Activated gamma-delta T cell treated with Interleukin-2 at 50 U/mL for 16 hours (primary cell): ENCODE measurements around the gene LAMB4.

ENCODE experiments used
- DNase-seq: peaks from one replicate; pipeline ENCODE4 v3.0.0-alpha.2; 2020

Gene LAMB4

DNA sequence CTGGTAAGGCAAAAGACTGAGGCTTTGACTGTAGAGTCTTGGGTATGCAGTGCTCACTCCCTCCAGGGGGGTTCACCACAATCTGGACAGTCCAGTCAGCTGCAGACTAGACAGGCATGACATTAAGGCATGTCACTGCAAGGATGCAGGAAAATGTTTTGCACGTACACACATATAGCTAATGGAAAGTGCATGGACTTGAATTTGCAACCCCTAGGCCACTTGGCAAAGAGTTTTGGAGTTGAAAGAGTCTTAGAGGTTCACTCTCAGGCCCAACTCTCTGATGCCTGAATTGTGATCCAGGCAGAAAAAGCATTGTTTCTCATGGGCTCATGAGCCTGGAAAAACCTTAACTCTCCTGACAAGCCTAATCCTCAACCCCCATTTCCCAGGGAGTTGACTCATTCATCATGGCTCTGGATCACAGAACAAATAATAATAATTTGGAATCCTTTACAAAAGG lies 51.9 kb downstream of the LAMB4 start:
- no peak for DNase-seq

GRCh38 chr7:108077709-108078108 lies 52.5 kb downstream of the LAMB4 start:
- DNase-seq, result no peak

GRCh38 chr7:108076156-108076555 lies 54.0 kb downstream of the LAMB4 start:
- DNase-seq, result no peak

DNA sequence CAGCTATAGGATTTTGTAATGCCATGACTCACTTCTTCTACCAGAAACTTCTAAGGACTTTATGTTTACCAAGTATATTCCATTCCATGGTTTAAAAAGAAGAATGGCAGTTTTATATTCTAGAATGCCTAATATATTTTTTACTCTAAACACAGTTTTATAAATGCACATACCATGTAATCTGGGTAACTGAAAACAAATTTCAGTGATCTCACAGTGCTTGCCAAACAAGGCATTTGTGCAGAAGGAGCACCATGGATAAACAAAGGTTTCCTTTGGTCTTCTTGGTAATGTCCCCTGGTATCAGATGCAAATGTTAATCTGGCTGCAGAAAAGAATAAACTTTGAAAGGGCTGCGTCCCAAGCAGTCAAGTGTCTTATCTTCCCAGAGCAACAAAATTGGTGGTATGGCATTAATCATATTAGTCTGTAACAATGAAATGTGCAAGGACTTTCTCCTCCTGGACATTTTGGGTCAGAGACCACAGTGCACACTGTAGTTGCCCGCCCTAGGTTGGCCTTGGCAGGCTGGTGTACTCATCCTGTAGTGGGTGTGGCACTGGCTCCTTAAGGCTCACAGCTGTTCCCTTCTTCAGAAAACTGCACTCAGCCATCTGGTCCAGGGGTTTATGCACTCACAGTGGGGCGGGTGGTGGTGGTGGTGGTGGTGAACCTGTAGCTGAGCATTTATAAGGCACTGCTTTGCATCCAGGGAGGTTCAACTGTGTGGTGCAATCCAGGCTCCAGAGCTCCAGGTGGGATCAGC lies 56.7 kb downstream of the LAMB4 start:
- no peak for DNase-seq

DNA sequence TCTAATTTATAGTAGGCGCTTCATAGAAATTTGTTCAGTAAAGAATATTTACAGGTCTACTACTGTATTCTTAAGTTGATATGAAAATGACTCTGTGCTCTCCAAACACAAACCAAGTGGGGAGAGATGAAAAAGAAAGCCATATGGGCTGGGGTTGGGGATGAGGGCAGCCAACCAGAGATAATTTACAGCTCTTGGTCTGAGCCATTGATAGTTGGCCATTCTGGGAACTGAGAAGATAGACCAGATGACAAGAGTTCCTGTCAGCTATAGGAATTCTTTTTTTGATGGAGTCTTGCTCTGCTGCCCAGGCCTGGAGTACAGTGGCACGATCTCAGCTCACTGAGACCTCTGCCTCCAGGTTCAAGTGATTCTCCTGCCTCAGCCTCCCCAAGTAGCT lies 57.4 kb downstream of the LAMB4 start:
- no peak for DNase-seq

DNA sequence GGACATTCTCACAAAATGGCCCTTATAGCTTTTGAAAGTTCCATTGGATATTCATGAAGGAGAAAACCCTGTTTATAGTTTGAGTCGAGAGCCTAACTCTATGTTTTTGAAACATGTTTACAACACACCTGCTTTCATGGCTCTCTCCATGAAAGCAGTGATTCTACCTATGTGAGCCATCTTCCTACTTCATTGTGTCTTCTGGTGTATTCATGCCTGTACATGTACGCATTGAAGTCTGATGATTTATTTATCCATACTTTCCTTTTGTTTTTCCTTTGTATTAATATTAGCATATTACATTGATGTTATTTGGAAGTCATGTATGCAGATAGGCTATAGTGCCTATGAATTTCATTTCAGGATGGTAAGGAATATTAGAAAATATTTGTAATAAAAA lies 58.0 kb downstream of the LAMB4 start:
- DNase-seq, result no peak

DNA sequence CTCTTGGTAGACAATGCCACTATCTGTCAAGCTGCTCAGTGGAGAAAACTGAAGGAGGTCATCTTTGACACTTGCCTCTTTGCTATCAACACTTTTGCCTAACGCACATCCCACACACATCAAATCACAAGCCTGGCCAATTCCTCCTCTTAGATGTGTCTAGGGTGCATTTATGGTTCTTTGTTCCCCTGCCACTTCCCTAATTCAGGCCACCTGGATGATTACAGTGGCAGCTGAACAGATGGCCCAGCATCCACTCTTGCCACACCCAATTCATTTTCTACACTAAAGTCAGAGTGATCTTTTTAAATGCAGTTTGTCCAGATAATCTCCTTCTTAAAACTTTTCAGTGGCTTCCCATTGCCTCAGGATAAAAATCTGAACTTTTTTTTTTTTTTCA lies 58.6 kb downstream of the LAMB4 start:
- no peak for DNase-seq

DNA sequence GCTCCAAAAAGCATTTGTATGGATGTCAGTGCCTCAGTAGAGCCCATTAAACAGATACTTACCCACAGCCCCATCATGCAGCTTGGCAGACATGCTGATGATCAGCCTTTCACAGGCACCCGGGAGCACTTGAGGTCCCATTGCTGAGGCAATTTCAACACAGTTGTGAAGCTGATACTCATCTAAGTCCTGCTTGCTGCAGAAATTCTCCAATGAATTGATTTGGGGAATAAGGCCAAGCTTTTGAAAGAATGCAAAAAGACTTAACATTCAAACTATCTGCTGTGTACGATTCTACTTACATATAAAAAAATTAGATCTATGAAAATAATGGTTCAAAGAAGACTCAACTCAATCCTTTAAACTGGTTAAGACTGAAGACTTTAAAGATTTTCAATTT lies 60.5 kb downstream of the LAMB4 start:
- no peak for DNase-seq

GRCh38 chr7:108067844-108068243 lies 62.3 kb downstream of the LAMB4 start:
- DNase-seq, result no peak

DNA sequence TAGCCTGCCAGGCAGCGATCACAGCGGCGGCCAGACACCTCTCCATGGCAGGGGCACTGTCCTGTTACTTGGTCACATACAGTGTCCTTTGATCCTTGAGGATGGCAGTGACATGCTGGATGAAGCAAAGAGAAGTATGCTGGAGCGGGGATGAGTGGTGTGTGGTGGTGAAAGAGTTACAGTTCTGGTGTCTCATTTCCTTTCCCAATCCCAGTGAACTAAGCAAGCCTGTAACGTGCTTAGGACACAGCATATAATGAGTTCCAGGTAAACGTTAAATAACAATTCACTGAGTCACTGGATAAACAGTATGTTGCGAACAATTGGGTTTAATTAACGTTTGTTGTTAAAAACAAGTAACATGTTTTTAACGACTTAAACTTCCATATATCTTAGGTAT lies 63.7 kb downstream of the LAMB4 start:
- DNase-seq, result no peak

- no peak for DNase-seq
These were observed 66.6 kb downstream of the LAMB4 start for GRCh38 chr7:108063520-108063933.

- DNase-seq, result no peak
These were observed 67.7 kb downstream of the LAMB4 start for GRCh38 chr7:108062250-108063014.

GRCh38 chr7:108059526-108059925 lies 70.6 kb downstream of the LAMB4 start:
- DNase-seq, result no peak

- DNase-seq, result no peak
These were observed 72.1 kb downstream of the LAMB4 start for GRCh38 chr7:108057951-108058481.

DNA sequence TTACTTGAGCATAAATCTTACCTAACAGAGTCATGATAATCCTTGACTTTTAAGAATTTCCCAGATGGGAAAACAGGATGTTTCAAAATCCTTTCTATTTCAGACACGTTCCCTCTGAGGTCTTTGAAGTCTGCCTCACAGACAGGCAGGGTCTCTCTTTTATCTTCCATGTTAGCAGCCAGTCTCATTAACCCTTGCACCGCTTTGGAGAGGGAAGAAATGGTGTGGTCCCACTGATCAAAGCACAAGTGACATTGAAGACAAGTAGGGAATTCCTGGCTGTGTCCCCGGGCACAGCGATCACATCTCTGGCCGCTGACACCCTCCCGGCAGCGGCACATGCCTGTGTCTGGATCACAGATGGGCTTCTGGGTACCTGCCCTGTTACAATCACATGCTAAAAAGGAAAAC lies 74.5 kb downstream of the LAMB4 start:
- DNase-seq, result no peak

GRCh38 chr7:108054537-108054936 lies 75.6 kb downstream of the LAMB4 start:
- DNase-seq, result no peak

- no peak for DNase-seq
These were observed 76.9 kb downstream of the LAMB4 start for GRCh38 chr7:108053250-108053649.

GRCh38 chr7:108051454-108051853 lies 78.7 kb downstream of the LAMB4 start:
- no peak for DNase-seq

- DNase-seq, result no peak
These were observed 80.2 kb downstream of the LAMB4 start for GRCh38 chr7:108049962-108050361.

- DNase-seq, result no peak
These were observed 81.7 kb downstream of the LAMB4 start for GRCh38 chr7:108048422-108048821.

- DNase-seq, result no peak
These were observed 83.1 kb downstream of the LAMB4 start for GRCh38 chr7:108046952-108047506.

DNA sequence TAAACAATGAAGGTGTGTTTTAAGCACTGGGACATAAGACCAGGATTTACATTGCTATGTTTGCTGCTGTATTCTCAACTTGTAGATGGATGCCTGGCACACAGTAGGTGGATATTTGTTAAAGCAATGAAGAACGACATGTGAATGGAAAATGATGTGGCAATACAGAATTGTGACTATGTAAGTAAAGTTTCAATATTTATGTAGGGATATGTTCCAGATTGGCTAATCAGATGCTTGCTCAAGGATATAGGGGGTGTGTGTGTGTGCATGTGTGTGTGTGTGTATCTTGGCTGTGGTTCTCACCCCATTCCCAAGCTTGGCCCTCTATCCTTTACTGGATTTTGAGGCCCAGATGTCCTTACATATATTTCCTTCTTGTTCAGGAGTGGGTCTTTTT lies 84.5 kb downstream of the LAMB4 start:
- no peak for DNase-seq

GRCh38 chr7:108045154-108045553 lies 85.0 kb downstream of the LAMB4 start:
- no peak for DNase-seq

DNA sequence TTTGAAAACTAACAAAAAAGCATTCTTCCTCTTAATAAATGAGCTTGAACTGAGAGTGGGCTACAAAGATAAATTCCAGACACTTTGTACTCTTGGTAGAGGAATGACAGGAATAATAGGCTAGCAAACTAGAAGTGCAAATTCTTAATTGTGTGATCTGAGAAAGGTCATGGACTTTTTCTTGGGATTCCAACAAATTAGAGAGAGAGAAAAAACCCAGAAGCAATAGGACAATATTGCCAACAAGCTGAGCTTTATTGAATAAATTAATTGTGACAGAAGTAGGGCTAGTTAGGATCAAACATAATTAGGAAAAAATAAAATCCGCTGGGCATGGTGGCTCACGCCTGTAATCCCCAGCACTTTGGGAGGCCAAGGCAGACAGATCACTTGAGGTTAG lies 85.8 kb downstream of the LAMB4 start:
- DNase-seq, result no peak
